ENCODE results near the gene PPP2R2C. TPM values are rescaled to one million over a fixed set of nuclear protein-coding genes. Genes with fewer than 3 reads are reported as not detected.

The PPP2R2C gene
- total and polyA plus RNA-seq, 10 of the 15 experiments (the other 5 are each of a cell fraction or from before 2014, with no cell fraction given): 0.13 to 0.15 TPM; not detected in 8

- CTCF ChIA-PET: interaction anchor here (0.7 to 1.4 kb wide), 2 partner anchors 12 to 37 kb away, joined by 3 read pairs; no protein-coding TSS in a partner anchor
- no peaks in the 10 kb centered on the region for H3K4me1 ChIP-seq (ENCODE audit: control insufficient read depth, insufficient read depth, low read length)
- SMC1A ChIA-PET (ENCODE audit: uncharacterized antibody, unreplicated experiment): interaction anchor here (0.6 kb wide), 1 partner anchor 250 kb away, joined by 4 read pairs; no protein-coding TSS in a partner anchor
- BruUV-seq (replicated peaks): no TSS peak
- RAD21 ChIA-PET (ENCODE audit: unreplicated experiment): no interaction called here
- H4K20me1 ChIP-seq (ENCODE audit: control insufficient read depth, insufficient read depth): no peaks in the 10 kb centered on the region
- no peak overlapping the region for H3K9ac ChIP-seq (ENCODE audit: control insufficient read depth, insufficient read depth, low read length)
- POLR2A ChIA-PET: no interaction called here
- ATAC-seq (no peak), FAIRE-seq (no peak), DNase-seq (ENCODE audit: low read depth, low spot score) (no peak)
- no peak overlapping the region for H3K4me2 ChIP-seq (ENCODE audit: control insufficient read depth, insufficient read depth)
- H3K4me3 ChIP-seq: no peak overlapping the region
- no peak overlapping the region for H2AFZ ChIP-seq (ENCODE audit: control insufficient read depth, low read depth, low read length)
- in situ Hi-C loops (cut with MboI) (no loop called here), intact Hi-C loops (cut with micrococcal nuclease; ENCODE audit: unreplicated experiment) (no loop called here)
- no peaks in the 10 kb centered on the region; the same call in 2 of the 3 replicates for H3K9me3 ChIP-seq (replicated peaks; ENCODE audit: control insufficient read depth, insufficient read depth, low read length)
- WGBS (ENCODE audit: insufficient coverage, insufficient replicate concordance, low lambda C conversion rate, missing lambda C conversion rate): 7% methylated on average over 7 of the region's 7 CpGs
- H3K27me3 ChIP-seq (replicated peaks in 1 of 2; ENCODE audit: control insufficient read depth in 2 of 2, insufficient read depth in 2 of 2, low read length in 1 of 2): no peaks in the 10 kb centered on the region
- H3K36me3 ChIP-seq (ENCODE audit: control insufficient read depth in 2 of 2, insufficient read depth in 2 of 2, low read length in 1 of 2): no peaks in the 10 kb centered on the region
- no peak overlapping the region for H3K27ac ChIP-seq (ENCODE audit: control insufficient read depth, insufficient read depth)
- H3K79me2 ChIP-seq (ENCODE audit: control insufficient read depth, insufficient read depth, low read length): no peaks in the 10 kb centered on the region
- TF ChIP-seq TAF1 (IDR thresholded peaks at IDR 0.05; ENCODE audit: borderline replicate concordance, low read depth, low read length) (no peak), RAD21 (IDR thresholded peaks at IDR 0.05; ENCODE audit: insufficient read depth, low read depth, low read length) (no peak), RBBP5 (conservative IDR thresholded peaks at IDR 0.05) (no peak), SUZ12 (IDR thresholded peaks at IDR 0.05; ENCODE audit: unreplicated experiment) (no peak), NBN (IDR thresholded peaks at IDR 0.05) (no peak), POLR2A (IDR thresholded peaks at IDR 0.05; ENCODE audit: low read depth, low read length) (no peak), EP300 (IDR thresholded peaks at IDR 0.05; ENCODE audit: borderline replicate concordance in 1 of 2, control insufficient read depth in 1 of 2, low read depth in 2 of 2, low read length in 2 of 2) (no peak), SIN3A (IDR thresholded peaks at IDR 0.05; ENCODE audit: low read depth, low read length) (no peak), HCFC1 (IDR thresholded peaks at IDR 0.05; ENCODE audit: low read length) (no peak), CUX1 (IDR thresholded peaks at IDR 0.05; ENCODE audit: insufficient replicate concordance, low read depth, low read length) (no peak), MEF2B (IDR thresholded peaks at IDR 0.05; ENCODE audit: partially characterized antibody, poor library complexity, severe bottlenecking) (no peak), CHD1 (IDR thresholded peaks at IDR 0.05; ENCODE audit: low read depth, low read length) (no peak), NR2C2 (IDR thresholded peaks at IDR 0.05; ENCODE audit: borderline replicate concordance, control insufficient read depth, insufficient read length, low read depth) (no peak)
Observed at GRCh38 chr4:6509587-6509986, 37.2 kb upstream of the PPP2R2C start.

Measured in GM12878 (cell line).